ENCODE data around the gene SS18. TPM values are rescaled to one million over a fixed set of nuclear protein-coding genes. Genes with fewer than 3 reads are reported as not detected.

Gene SS18
- total and polyA plus RNA-seq, 2 of the 13 experiments (the other 11 are each of a cell fraction or from before 2014, with no cell fraction given): 49.2 to 82.7 TPM

- TF ChIP-seq CREM (IDR thresholded peaks at IDR 0.05) (no peak), CREM (CRISPR knock-in tag; IDR thresholded peaks at IDR 0.05) (no peak), RNF219 (CRISPR knock-in tag; IDR thresholded peaks at IDR 0.05) (0 out of 2 replicates have a peak, but pooled peaks have one; percentile 74), ATF4 (CRISPR knock-in tag; IDR thresholded peaks at IDR 0.05) (no peak), BORCS8-MEF2B (CRISPR knock-in tag; IDR thresholded peaks at IDR 0.05) (peak; percentile 54), NAIF1 (CRISPR knock-in tag; IDR thresholded peaks at IDR 0.05; ENCODE audit: borderline replicate concordance) (peak; percentile 8; the same call in 1 of the 2 replicates), ZBTB49 (CRISPR knock-in tag; IDR thresholded peaks at IDR 0.05; ENCODE audit: borderline replicate concordance) (no peak), GLI4 (CRISPR knock-in tag; IDR thresholded peaks at IDR 0.05; ENCODE audit: borderline replicate concordance) (no peak), CEBPB (IDR thresholded peaks at IDR 0.05; ENCODE audit: borderline replicate concordance, low read depth, low read length) (no peak), ATF5 (CRISPR knock-in tag; IDR thresholded peaks at IDR 0.05; ENCODE audit: low read depth) (no peak), ATM (IDR thresholded peaks at IDR 0.05; ENCODE audit: borderline replicate concordance) (no peak), SIX1 (CRISPR knock-in tag; IDR thresholded peaks at IDR 0.05; ENCODE audit: borderline replicate concordance) (no peak), ZBTB46 (CRISPR knock-in tag; IDR thresholded peaks at IDR 0.05; ENCODE audit: borderline replicate concordance) (no peak), TEF (CRISPR knock-in tag; IDR thresholded peaks at IDR 0.05) (no peak), MIER3 (CRISPR knock-in tag; IDR thresholded peaks at IDR 0.05; ENCODE audit: borderline replicate concordance) (no peak), ZGPAT (CRISPR knock-in tag; IDR thresholded peaks at IDR 0.05) (no peak; the same call in 1 of the 2 replicates), KDM5A (IDR thresholded peaks at IDR 0.05; ENCODE audit: borderline replicate concordance, low read length) (no peak)
Measured at GRCh38 chr18:26091047-26091630, 726 bp upstream of the SS18 start (continued).

All from HepG2 (cell line).